Ascending aorta (tissue), 2 donors: ENCODE measurements around the gene GRM5. TPM values are rescaled to one million over a fixed set of nuclear protein-coding genes. Genes with fewer than 3 reads are reported as not detected.
"Not testable (repeated sequence)": the region's sequence is repeated elsewhere in the genome, so short reads cannot be mapped to it uniquely, and the experiment has no call there.

Experiments
- DNase-seq, 2 donors: peaks; one replicate each; pipeline ENCODE4 v3.0.0-alpha.2; 2019; ENCODE audit warnings: low spot score in 2 of 2
- H3K27ac ChIP-seq, 2 donors: fragments of 200-600 bp; sonication (generic); one replicate each; pipeline ENCODE4 v1.5.1; 2016 to 2017; ENCODE audit warnings: mild to moderate bottlenecking in 1 of 2
- H3K27me3 ChIP-seq: fragments of 200-600 bp; sonication (generic); one replicate; pipeline ENCODE4 v1.5.1; 2017
- H3K36me3 ChIP-seq, 2 donors: fragments of 200-600 bp; sonication (generic); one replicate each; pipeline ENCODE4 v1.5.1; 2016
- H3K4me1 ChIP-seq, 2 donors: fragments of 200-600 bp; sonication (generic); one replicate each; pipeline ENCODE4 v1.5.1; 2016 to 2017; ENCODE audit warnings: mild to moderate bottlenecking in 1 of 2
- H3K4me3 ChIP-seq, 2 donors: fragments of 200-600 bp; sonication (generic); one replicate each; pipeline ENCODE4 v1.5.1; 2016 to 2017; ENCODE audit warnings: mild to moderate bottlenecking in 1 of 2
- H3K9me3 ChIP-seq, 2 donors: fragments of 200-600 bp; sonication (generic); one replicate each; pipeline ENCODE4 v1.5.1; 2016
- intact Hi-C: fragments of 100-400 bp; cut with DNase I; formaldehyde crosslinking; loops from one replicate; pipeline ENCODE4 v1.15.1; 2023
- total RNA-seq: library from RNA; depleted of rRNA; stranded (reverse); fragments of >200 nt; gene quantifications from one replicate; pipeline ENCODE4 v1.1.0, GENCODE V29; 2016
- TF ChIP-seq, protein P1 (sequence below), 3 experiments: fragments of 200-600 bp in 2 of 3; fragments of 450-650 bp in 1 of 3; sonication (generic) in 2 of 3; IDR thresholded peaks; one replicate each; pipeline ENCODE4 v1.5.1; 2016 to 2019; ENCODE audit warnings: antibody characterized with exemption in 3 of 3, mild to moderate bottlenecking in 1 of 3, moderate library complexity in 1 of 3

GRM5 gene
- total RNA-seq, 1 donor from 2014 or later = 10.2 TPM

DNA sequence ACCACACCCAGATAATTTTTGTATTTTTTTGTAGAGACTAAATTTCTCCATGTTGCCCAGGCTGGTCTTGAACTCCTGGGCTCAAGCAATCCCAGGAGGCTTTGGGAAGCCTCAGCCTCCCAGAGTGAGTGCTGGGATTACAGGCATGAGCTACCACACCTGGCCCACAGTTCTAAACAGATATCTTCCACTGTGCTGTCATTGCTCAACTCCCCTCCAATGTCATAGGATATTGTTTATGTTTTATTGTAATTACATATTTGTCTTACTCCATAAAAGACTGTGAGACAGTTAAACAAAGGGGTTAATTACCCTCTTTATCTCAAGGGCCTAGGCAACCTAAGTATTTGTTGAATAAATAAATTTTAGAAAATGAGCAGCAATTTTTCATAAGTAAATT, 204.2 kb downstream of the GRM5 start:
- Histone ChIP-seq H3K9me3 (peaks cover 0 to 3% of the 10 kb centered on the region in 2 donors), H3K4me1 (no peaks in the 10 kb centered on the region), H3K36me3 (no peaks in the 10 kb centered on the region), H3K27me3 (no peaks in the 10 kb centered on the region), H3K4me3 (no peak overlapping the region), H3K27ac (no peak overlapping the region)
- DNase-seq = no peak
- TF ChIP-seq, protein P1, sequence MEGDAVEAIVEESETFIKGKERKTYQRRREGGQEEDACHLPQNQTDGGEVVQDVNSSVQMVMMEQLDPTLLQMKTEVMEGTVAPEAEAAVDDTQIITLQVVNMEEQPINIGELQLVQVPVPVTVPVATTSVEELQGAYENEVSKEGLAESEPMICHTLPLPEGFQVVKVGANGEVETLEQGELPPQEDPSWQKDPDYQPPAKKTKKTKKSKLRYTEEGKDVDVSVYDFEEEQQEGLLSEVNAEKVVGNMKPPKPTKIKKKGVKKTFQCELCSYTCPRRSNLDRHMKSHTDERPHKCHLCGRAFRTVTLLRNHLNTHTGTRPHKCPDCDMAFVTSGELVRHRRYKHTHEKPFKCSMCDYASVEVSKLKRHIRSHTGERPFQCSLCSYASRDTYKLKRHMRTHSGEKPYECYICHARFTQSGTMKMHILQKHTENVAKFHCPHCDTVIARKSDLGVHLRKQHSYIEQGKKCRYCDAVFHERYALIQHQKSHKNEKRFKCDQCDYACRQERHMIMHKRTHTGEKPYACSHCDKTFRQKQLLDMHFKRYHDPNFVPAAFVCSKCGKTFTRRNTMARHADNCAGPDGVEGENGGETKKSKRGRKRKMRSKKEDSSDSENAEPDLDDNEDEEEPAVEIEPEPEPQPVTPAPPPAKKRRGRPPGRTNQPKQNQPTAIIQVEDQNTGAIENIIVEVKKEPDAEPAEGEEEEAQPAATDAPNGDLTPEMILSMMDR (IDR thresholded peaks at IDR 0.05) = no peak
- intact Hi-C loops = no loop called here

DNA sequence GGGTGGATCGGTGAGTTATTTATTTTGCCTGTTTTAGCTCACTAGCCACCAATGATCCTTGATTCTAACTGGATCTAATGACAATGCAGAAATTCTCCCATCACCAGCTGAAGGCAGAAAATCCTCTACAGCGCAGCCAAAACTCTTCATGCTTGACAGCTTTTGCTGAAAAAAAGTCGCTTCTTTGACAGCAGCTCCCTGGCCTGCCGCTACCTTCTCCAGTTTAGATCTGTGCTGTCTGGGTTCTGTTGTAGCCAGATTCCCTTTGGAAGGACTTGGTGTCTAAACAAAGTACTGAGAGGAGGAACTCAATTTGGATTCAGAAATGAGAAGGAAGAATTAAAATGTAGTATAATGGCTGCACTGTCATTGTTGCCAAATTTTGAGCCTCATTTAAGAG, 205.4 kb downstream of the GRM5 start:
- H3K9me3 ChIP-seq, H3K27me3 ChIP-seq, H3K27ac ChIP-seq, intact Hi-C loops, H3K4me3 ChIP-seq, H3K36me3 ChIP-seq, DNase-seq, H3K4me1 ChIP-seq: not testable (repeated sequence)

- H3K4me1 ChIP-seq, H3K27me3 ChIP-seq, H3K4me3 ChIP-seq, H3K27ac ChIP-seq, H3K36me3 ChIP-seq, intact Hi-C loops, DNase-seq, H3K9me3 ChIP-seq: not testable (repeated sequence)
Observed at GRCh38 chr11:88853963-88854362, 211.8 kb downstream of the GRM5 start.

- intact Hi-C loops, H3K36me3 ChIP-seq, H3K9me3 ChIP-seq, H3K4me1 ChIP-seq, H3K4me3 ChIP-seq, H3K27ac ChIP-seq, DNase-seq, H3K27me3 ChIP-seq: not testable (repeated sequence)
Observed at GRCh38 chr11:88851547-88851946, 214.2 kb downstream of the GRM5 start.

GRCh38 chr11:88849773-88850172, 216.0 kb downstream of the GRM5 start:
- H3K36me3 ChIP-seq, H3K9me3 ChIP-seq, H3K4me1 ChIP-seq, H3K27ac ChIP-seq, DNase-seq, intact Hi-C loops, H3K4me3 ChIP-seq, H3K27me3 ChIP-seq: not testable (repeated sequence)

DNA sequence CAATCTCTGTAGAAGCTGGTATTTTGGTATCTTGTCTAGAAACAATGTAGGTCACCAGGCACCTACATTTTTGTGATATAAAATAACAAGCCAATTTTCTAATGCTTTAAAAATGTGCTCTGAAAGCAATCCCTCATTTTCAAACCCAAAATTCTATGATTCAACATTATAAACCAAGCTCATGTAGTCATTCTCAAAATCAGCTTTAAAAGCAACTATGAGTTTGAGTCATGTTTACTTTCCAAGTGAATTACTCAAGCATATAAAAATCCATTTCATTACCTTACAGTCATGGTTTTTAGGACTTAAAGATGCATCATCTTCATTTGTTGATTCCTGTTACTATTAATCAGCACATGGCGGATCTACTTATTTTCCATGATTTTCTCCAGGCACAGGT, 216.4 kb downstream of the GRM5 start:
- no peaks in the 10 kb centered on the region for H3K36me3 ChIP-seq
- no peaks in the 10 kb centered on the region for H3K9me3 ChIP-seq
- no peaks in the 10 kb centered on the region for H3K27me3 ChIP-seq
- no peak for DNase-seq
- no peaks in the 10 kb centered on the region for H3K4me1 ChIP-seq
- TF ChIP-seq, protein P1 (IDR thresholded peaks at IDR 0.05) = no peak
- no peak overlapping the region for H3K27ac ChIP-seq
- intact Hi-C loops = no loop called here
- H3K4me3 ChIP-seq = no peak overlapping the region

DNA sequence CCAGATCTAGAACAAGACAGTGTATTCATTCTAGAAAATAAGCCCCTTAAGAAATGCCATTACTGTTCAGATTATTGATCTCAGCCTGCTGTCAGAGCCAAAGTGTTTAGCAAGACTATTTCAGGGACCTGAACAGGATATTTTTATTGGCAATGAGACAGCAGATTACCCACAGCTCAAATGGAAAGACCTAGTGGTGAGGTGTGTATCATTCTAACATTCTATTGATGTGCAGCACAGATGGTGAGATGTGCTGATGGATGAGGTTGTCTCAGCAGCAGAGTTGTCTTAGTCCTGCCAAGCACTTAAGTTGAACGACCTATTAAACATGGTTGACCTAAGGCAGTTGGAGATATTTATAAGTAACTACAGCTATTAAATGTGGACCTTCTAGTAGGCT, 219.5 kb downstream of the GRM5 start:
- H3K4me1 ChIP-seq, H3K27me3 ChIP-seq, DNase-seq, H3K36me3 ChIP-seq, intact Hi-C loops, H3K27ac ChIP-seq, H3K9me3 ChIP-seq, H3K4me3 ChIP-seq: not testable (repeated sequence)

DNA sequence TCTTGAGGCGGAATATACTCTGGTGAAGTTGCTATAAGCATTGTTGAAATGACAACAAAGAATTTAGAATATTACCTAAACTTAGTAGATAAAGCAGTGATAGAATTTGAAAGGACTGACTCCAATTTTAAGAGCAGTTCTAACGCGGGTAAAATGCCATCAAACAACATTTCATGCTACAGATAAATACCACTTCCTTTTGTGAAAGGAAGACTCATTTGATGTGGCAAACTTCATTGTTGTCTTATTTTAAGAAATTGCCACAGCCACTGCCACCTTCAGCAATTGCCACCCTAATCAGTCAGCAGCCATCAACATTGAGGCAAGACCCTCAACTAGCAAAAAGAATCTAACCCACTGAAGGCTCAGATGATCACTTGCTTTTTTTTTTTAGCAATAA, 220.8 kb downstream of the GRM5 start:
- H3K36me3 ChIP-seq, H3K4me1 ChIP-seq, H3K4me3 ChIP-seq, DNase-seq, H3K9me3 ChIP-seq, H3K27me3 ChIP-seq, H3K27ac ChIP-seq, intact Hi-C loops: not testable (repeated sequence)

GRCh38 chr11:88843766-88844426, 221.9 kb downstream of the GRM5 start:
- H3K4me3 ChIP-seq, H3K27ac ChIP-seq, intact Hi-C loops, DNase-seq, H3K27me3 ChIP-seq, H3K4me1 ChIP-seq, H3K9me3 ChIP-seq, H3K36me3 ChIP-seq: not testable (repeated sequence)

DNA sequence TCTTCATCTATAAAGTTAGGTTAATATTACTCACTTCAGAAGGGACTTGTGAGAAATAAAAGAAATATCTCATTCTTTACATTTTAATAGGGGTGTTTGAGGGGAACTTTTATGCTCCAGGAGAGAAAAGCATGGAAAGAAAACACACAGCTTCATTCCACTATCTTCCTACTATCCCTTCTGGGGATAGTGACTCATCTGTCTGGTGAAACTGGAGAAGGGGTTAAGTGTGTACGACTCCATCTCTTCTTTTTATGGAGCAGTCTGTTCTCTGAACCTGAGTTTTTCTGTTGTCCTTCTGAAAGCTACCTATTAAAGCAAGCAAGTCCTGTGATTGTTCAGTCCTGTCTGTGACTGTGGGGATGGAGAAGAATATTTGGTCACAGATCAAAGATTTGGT, 227.6 kb downstream of the GRM5 start:
- H3K36me3 ChIP-seq, H3K27me3 ChIP-seq, H3K4me3 ChIP-seq, intact Hi-C loops, H3K9me3 ChIP-seq, DNase-seq, H3K4me1 ChIP-seq, H3K27ac ChIP-seq: not testable (repeated sequence)

DNA sequence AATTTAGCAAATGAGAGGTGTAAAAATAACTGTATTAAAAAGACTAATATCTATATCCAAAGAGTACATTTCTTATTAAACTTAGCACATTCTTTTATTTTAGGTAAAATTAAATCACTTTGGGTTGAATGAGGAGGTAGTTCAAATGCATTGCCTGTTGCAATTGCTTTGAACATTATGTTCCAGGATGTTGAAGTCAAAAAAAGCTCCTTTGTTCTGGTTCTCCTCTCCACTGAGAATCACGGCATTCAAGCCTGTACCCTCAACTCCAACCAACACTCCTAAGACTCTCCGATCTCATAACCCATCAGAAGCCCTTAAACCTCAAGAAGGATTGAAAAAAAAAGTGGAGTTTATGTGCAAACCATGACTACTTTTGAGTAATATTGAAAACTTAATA, 230.1 kb downstream of the GRM5 start:
- intact Hi-C loops, H3K4me3 ChIP-seq, H3K36me3 ChIP-seq, H3K4me1 ChIP-seq, H3K9me3 ChIP-seq, H3K27ac ChIP-seq, DNase-seq, H3K27me3 ChIP-seq: not testable (repeated sequence)
